Heart left ventricle (tissue), 13 donors: Measurements from ENCODE around the gene ASMT.
"Not testable (repeated sequence)": the region's sequence is repeated elsewhere in the genome, so short reads cannot be mapped to it uniquely, and the experiment has no call there.

Source experiments
- POLR2A ChIP-seq, 2 donors: fragments of 450-650 bp; IDR thresholded peaks; one replicate each; pipeline ENCODE4 v1.6.1; 2017; ENCODE audit warnings: antibody characterized with exemption in 2 of 2, mild to moderate bottlenecking in 2 of 2, moderate library complexity in 2 of 2
- TF ChIP-seq, protein P1 (sequence below), 12 donors: fragments of 200-600 bp; sonication (generic) in 4 of 12; IDR thresholded peaks; one replicate each; pipeline versions ENCODE4 v1.5.0 to v1.8.0; 2018 to 2022; ENCODE audit warnings: antibody characterized with exemption in 12 of 12, mild to moderate bottlenecking in 5 of 12
- donor health status: ischemic (EF 13 %, LVEDD 7.1; RV severe dilation, severe dysfunction).
- donor health status: DM: no; HTN: yes; CAD: no.
- donor health status: DM: no; HTN: no; CAD: no.
- donor health status: ischemic (EF 25% LVEDD 6.9; RV normal size, moderate dysfunction).
- donor health status: ischemic (EF 25% LVEDD 5.7; RV mildly dilated, moderate dysfunction).
- donor health status: ischemic (EF 35%, LVEDD 5.7; RV mildly dilated, moderate dysfunction).
- donor health status: nonischemic (EF 11% LVEDD 7.7; RV severe dilation, severe dysfunction).
- donor health status: DM: yes; HTN: yes; CAD: no.
- donor health status: PGD.
- donor health status: ischemic (EF 29% LVEDD 5.4; RV normal size, mild dysfunction).
- donor health status: nonischemic (EF 23%, LVEDD 6.1; RV moderate dilation, normal function).

DNA sequence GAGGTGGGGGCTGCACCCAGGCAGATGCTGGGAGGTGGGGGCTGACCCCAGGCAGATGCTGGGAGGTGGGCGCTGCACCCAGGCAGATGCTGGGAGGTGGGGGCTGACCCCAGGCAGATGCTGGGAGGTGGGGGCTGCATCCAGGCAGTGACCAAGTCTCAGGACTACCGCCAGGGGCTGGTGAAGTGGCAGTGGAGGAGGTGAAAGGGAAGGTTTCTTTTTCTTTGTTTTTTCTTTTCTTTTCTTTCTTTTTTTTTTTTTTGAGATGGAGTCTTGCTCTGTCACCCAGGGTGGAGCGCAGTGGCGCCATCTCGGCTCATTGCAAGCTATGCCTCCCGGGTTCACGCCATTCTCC, 10.0 kb downstream of the ASMT start:
- TF ChIP-seq, protein P1, sequence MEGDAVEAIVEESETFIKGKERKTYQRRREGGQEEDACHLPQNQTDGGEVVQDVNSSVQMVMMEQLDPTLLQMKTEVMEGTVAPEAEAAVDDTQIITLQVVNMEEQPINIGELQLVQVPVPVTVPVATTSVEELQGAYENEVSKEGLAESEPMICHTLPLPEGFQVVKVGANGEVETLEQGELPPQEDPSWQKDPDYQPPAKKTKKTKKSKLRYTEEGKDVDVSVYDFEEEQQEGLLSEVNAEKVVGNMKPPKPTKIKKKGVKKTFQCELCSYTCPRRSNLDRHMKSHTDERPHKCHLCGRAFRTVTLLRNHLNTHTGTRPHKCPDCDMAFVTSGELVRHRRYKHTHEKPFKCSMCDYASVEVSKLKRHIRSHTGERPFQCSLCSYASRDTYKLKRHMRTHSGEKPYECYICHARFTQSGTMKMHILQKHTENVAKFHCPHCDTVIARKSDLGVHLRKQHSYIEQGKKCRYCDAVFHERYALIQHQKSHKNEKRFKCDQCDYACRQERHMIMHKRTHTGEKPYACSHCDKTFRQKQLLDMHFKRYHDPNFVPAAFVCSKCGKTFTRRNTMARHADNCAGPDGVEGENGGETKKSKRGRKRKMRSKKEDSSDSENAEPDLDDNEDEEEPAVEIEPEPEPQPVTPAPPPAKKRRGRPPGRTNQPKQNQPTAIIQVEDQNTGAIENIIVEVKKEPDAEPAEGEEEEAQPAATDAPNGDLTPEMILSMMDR (IDR thresholded peaks at IDR 0.05) = not testable (repeated sequence)
- TF ChIP-seq POLR2A (IDR thresholded peaks at IDR 0.05) = not testable (repeated sequence)
